Astrocyte of the spinal cord (primary cell): Measurements from ENCODE around the gene B3GAT2.

ENCODE experiments used
- DNase-seq: peaks from one replicate; pipeline ENCODE4 v3.0.0; 2011; ENCODE audit warnings: low read depth, low spot score
- H3K4me3 ChIP-seq: 2 replicates; pipeline ENCODE4 v1.5.1; 2011; ENCODE audit warnings: low read depth, mild to moderate bottlenecking, low read length, moderate library complexity
- in situ Hi-C: cut with HindIII; loops from 2 replicates; pipeline ENCODE4 v1.10.0; 2017; ENCODE audit warnings: low sequenced_read_pairs
- TF ChIP-seq, protein P1 (sequence below): IDR thresholded peaks from 2 replicates; pipeline ENCODE4 v1.5.1; 2012; ENCODE audit warnings: low read depth, mild to moderate bottlenecking, low read length, inconsistent platforms

B3GAT2 gene

DNA sequence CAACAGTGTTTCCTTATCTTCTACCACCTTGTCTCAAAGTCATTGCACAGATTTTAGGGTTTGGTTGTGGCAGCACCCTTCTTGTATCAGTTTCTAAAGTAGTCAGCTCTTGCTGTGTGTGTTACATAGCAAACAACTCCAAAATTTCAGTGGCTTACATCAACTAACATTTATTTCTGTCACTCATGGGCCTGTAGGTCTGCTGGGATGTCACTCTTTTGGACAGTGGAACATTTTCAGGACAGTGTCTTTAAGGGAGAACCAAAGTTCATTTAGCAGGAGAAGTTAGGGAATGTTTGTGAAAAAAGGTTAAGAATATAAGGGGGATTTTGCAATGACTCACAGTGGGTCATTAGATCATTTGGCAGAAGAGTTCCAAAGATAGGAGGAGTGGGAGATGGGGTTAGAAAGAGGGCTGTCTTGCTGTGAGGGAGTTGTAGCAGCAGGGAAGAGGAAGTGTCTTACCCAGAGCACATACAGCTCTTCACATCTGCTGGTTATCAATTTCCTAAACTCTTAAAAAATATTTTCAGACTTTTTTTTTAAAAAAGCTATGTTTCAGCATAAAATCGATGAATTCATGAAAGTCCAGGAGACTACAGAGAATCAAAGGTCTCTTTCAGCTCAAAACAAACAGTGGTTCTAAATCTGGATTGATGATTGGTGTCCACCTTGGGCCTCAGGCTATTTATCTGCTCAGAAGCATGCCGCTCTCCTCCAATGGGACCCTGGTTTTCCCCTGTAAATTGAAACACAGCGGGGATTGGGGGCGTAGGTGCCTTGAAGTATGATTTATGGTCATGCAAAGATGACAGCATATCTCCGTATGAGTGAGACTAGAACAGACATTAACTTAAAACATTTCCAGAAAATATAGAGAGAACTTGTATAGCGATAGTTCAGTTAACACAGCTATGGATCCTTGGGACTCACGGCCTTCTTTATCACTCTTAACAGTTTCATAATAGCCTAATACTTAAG is 117.3 kb downstream of the B3GAT2 start:
- in situ Hi-C loops: no loop called here
- DNase-seq: no peak
- no peak overlapping the region for H3K4me3 ChIP-seq
- TF ChIP-seq, protein P1, sequence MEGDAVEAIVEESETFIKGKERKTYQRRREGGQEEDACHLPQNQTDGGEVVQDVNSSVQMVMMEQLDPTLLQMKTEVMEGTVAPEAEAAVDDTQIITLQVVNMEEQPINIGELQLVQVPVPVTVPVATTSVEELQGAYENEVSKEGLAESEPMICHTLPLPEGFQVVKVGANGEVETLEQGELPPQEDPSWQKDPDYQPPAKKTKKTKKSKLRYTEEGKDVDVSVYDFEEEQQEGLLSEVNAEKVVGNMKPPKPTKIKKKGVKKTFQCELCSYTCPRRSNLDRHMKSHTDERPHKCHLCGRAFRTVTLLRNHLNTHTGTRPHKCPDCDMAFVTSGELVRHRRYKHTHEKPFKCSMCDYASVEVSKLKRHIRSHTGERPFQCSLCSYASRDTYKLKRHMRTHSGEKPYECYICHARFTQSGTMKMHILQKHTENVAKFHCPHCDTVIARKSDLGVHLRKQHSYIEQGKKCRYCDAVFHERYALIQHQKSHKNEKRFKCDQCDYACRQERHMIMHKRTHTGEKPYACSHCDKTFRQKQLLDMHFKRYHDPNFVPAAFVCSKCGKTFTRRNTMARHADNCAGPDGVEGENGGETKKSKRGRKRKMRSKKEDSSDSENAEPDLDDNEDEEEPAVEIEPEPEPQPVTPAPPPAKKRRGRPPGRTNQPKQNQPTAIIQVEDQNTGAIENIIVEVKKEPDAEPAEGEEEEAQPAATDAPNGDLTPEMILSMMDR: no peak

DNA sequence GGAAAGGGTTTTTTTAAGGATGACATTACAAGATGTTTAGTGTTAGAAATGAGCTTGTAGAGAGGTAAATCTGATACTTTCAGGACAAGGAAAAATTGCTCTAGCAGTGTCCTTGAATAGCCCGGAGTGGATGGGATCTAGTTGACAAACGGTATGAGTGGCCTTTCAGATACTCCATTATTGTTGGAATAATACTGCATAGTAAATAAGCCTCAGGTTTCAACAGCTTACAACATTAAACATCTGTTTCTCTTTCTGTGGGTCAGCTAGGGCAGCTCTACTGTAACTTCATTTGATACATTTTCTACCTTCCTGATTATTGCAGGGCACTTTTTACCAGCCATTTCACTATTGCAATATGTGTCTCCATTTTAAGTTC is 118.0 kb downstream of the B3GAT2 start:
- TF ChIP-seq, protein P1: no peak
- H3K4me3 ChIP-seq: no peak overlapping the region
- in situ Hi-C loops: no loop called here
- DNase-seq: no peak

DNA sequence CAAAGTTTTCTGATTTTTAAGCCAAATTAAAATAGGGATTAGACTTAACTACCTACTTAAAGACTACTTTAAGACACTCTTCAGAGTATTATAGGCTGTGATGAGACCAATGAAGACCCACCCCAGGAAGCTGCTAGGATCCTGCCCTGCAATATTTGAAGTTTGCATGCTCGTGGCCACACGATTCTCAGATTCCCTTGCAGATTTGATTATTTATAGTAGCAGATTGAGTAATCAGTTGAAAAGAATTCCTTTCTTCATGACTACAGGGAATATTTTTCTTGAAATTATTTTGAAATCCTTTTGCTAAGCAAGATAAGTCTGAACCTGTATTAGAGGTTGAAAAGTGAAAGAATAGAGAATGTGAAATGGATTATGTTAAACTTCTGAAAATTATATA is 122.3 kb downstream of the B3GAT2 start:
- in situ Hi-C loops: no loop called here
- peak; percentile 45 for DNase-seq
- H3K4me3 ChIP-seq: no peak overlapping the region
- TF ChIP-seq, protein P1: no peak

DNA sequence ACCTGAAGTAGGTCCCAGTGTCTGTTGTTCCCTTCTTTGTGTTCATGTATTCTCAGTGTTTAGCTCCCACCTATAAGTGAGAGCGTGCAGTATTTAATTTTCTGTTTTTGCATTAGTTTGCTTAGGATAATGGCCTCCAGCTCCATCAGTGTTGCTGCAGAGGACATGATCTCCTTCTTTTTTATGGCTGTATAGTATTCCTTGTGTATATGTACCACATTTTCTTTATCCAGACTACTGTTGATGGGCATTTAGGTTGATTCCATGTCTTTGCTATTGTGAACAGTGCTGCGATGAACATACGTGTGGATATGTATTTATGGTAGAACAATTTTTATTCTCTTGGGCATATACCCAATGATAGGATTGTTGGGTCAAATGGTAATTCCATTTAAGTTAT is 125.4 kb downstream of the B3GAT2 start:
- no peak overlapping the region for H3K4me3 ChIP-seq
- no peak for DNase-seq
- TF ChIP-seq, protein P1: no peak
- in situ Hi-C loops: no loop called here

DNA sequence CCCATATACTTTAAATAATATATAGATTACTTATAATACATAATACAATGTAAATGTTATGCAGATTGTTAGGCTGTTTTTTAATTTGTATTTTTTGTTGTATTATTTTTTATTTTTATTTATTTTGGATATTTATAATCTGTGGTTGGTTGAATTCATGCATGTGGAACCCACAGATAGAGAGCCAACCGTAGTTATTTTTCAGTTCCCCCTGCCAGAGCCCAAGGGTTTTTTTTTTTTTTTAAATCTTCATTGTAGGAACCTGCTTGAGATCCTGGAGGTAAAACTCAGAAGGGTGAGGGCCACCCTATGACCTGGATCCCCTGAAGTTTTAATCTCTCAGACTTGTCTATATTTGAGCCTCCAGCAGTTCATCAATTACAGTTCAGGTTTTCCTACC is 133.2 kb downstream of the B3GAT2 start:
- no peak for DNase-seq
- H3K4me3 ChIP-seq: no peak overlapping the region
- TF ChIP-seq, protein P1: no peak
- in situ Hi-C loops: no loop called here

DNA sequence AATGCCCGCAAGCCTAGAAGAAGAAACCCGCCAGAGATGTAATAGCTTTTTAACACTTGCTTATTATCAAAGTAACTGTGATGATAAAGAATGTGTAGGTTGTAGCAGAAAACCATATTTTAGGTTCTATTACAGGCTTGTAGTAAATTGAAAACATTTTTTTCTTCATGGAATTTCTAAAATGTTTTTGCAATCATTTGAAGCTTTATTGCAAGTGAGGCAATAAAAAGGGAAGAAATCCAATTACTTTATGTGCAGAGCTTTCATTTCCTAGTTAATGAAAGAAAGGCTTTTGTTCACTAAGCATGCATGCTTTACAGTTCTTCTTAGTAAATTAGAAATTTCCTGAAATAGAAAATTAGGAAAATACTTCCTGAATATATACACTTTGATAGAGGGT is 135.1 kb downstream of the B3GAT2 start:
- TF ChIP-seq, protein P1: no peak
- H3K4me3 ChIP-seq: no peak overlapping the region
- in situ Hi-C loops: no loop called here
- no peak for DNase-seq
